Spleen (tissue), 11 donors: ENCODE results near the gene MPZL3. TPM values are rescaled to one million over a fixed set of nuclear protein-coding genes. Genes with fewer than 3 reads are reported as not detected.
A peak's percentile ranks its signal among the peaks of the same experiment; 100 is the strongest.

Experiments
- DNase-seq: peaks from one replicate; pipeline ENCODE4 v3.0.0-alpha.2; 2020
- H3K27ac ChIP-seq, 8 donors: fragments of 200-600 bp; sonication (generic) in 7 of 8; 1 replicate in 4 of 8; 2 replicates in 4 of 8; pipeline versions ENCODE4 v1.5.0 to v1.8.0; 2016 to 2021; ENCODE audit warnings: inconsistent platforms in 4 of 8, mild to moderate bottlenecking in 4 of 8, moderate library complexity in 1 of 8
- H3K27me3 ChIP-seq, 7 donors: fragments of 200-600 bp; sonication (generic) in 6 of 7; replicated peaks in 1 of 7; 1 replicate in 4 of 7; 2 replicates in 3 of 7; pipeline versions ENCODE4 v1.5.0 to v1.8.0; 2016 to 2021; ENCODE audit warnings: inconsistent platforms in 3 of 7, mild to moderate bottlenecking in 1 of 7
- H3K36me3 ChIP-seq, 6 donors: fragments of 200-600 bp; sonication (generic) in 5 of 6; 1 replicate in 4 of 6; 2 replicates in 2 of 6; pipeline versions ENCODE4 v1.5.0 to v1.8.0; 2016 to 2021; ENCODE audit warnings: inconsistent platforms in 2 of 6
- H3K4me1 ChIP-seq, 6 donors: fragments of 200-600 bp; sonication (generic) in 5 of 6; 1 replicate in 3 of 6; 2 replicates in 3 of 6; pipeline versions ENCODE4 v1.5.0 to v1.8.0; 2016 to 2021; ENCODE audit warnings: inconsistent platforms in 3 of 6
- H3K4me3 ChIP-seq, 8 donors: fragments of 200-600 bp; sonication (generic) in 7 of 8; 1 replicate in 4 of 8; 2 replicates in 4 of 8; pipeline versions ENCODE4 v1.5.0 to v1.8.0; 2016 to 2021; ENCODE audit warnings: inconsistent platforms in 4 of 8, mild to moderate bottlenecking in 4 of 8, moderate library complexity in 2 of 8
- H3K9me3 ChIP-seq, 8 donors: fragments of 200-600 bp; sonication (generic) in 7 of 8; 1 replicate in 4 of 8; 2 replicates in 4 of 8; pipeline versions ENCODE4 v1.5.0 to v1.8.0; 2016 to 2021; ENCODE audit warnings: inconsistent platforms in 4 of 8
- POLR2A ChIP-seq, 3 donors: fragments of 450-650 bp; IDR thresholded peaks; one replicate each; pipeline ENCODE4 v1.5.1; 2017; ENCODE audit warnings: antibody characterized with exemption in 3 of 3, mild to moderate bottlenecking in 1 of 3
- POLR2AphosphoS5 ChIP-seq, 3 donors: sonication (generic); formaldehyde crosslinking; IDR thresholded peaks; one replicate each; pipeline ENCODE4 v1.5.1; 2017; ENCODE audit warnings: antibody characterized with exemption in 3 of 3
- WGBS, 5 donors: extraction: QIAGEN DNeasy Blood & Tissue Kit in 3 of 5; methylation state at CpG; one replicate each; pipeline versions ENCODE4 v1.1.5 to v1.1.7; 2013 to 2018; 5-methylcytosine and 5-hydroxymethylcytosine counted together
- intact Hi-C: fragments of 100-400 bp; cut with DNase I; formaldehyde crosslinking; loops from one replicate; pipeline ENCODE4 v1.15.0; 2023; ENCODE audit warnings: low total_unique reads
- polyA plus RNA-seq, 3 donors: library from polyadenylated mRNA; stranded (reverse); fragments of 200-250 nt; gene quantifications; one replicate each; pipeline ENCODE4 v1.2.1, GENCODE V29; 2013
- total RNA-seq, 7 donors: library from RNA; depleted of rRNA in 3 of 7; stranded (reverse); fragments of >200 nt in 3 of 7; fragmentation: NEBNext Ultra II Directional in 4 of 7; extraction: Animal tissue kit (Norgen Biotek cat#: 25700) in 4 of 7; gene quantifications; one replicate each; pipeline versions ENCODE4 v1.1.0 to v1.2.1, GENCODE V29; 2016 to 2021
- TF ChIP-seq, protein P1 (sequence below), 11 experiments: fragments of 200-600 bp in 7 of 11; fragments of 450-650 bp in 4 of 11; sonication (generic) in 4 of 11; IDR thresholded peaks in 8 of 11; conservative IDR thresholded peaks in 3 of 11; 1 replicate in 7 of 11; 2 replicates in 4 of 11; pipeline versions ENCODE4 v1.4.0 to v1.8.0; 2016 to 2021; ENCODE audit warnings: antibody characterized with exemption in 11 of 11, inconsistent platforms in 4 of 11, mild to moderate bottlenecking in 1 of 11
- donor health status: healthy with polysubstance abuse.
- donor health status: DM: no; HTN: no; CAD: no; lungs with moderate emphysema.
- donor health status: DM: no; HTN: no; CAD: no.
- donor health status: Bipolar disorder and iron deficiency.
- donor health status: healthy.
- donor health status: DM: no; HTN: no; CAD: no.
- donor health status: DM: yes; HTN: yes; CAD: no.

MPZL3 gene
- total and polyA plus RNA-seq, 10 donors: 2.0 to 12.9 (median 6.6) TPM

DNA sequence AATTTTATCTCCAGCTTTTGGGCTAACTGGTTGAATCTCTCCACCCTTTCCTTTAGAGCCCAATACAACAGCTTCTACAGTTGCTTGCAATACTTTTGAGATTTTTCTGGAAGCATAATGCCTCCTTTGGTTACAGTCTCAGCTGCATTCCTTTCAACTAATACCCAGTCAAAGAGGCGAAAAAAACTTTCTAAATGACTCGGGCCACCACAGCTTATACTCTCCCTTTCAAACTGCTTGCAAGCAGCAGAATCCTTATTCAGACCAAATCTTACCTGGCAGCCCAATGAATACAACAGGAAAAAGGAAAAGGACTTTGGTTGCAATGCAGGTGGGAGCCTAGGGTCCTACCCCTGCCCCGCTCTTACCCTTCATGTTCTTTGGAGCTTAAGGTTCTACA is 43.1 kb downstream of the MPZL3 start:
- peaks cover 6 to 100% (median 40%) of the 10 kb centered on the region in 6 donors for H3K4me1 ChIP-seq
- peaks cover 0 to 18% (median 0%) of the 10 kb centered on the region in 7 donors for H3K27me3 ChIP-seq
- no peak for DNase-seq
- 80 to 85% (median 84%) methylated on average over 3 of the region's 3 CpGs for WGBS, 5 donors
- intact Hi-C loops: no loop called here
- H3K27ac ChIP-seq: peak overlapping the region in 3 of 8 donors; percentile 17 to 86 (median 22)
- H3K4me3 ChIP-seq: no peak overlapping the region
- no peaks in the 10 kb centered on the region for H3K9me3 ChIP-seq
- H3K36me3 ChIP-seq: peaks cover 0 to 59% (median 2%) of the 10 kb centered on the region in 6 donors
- TF ChIP-seq POLR2A (IDR thresholded peaks at IDR 0.05) (no peak), POLR2AphosphoS5 (IDR thresholded peaks at IDR 0.05) (no peak)
- TF ChIP-seq, protein P1, sequence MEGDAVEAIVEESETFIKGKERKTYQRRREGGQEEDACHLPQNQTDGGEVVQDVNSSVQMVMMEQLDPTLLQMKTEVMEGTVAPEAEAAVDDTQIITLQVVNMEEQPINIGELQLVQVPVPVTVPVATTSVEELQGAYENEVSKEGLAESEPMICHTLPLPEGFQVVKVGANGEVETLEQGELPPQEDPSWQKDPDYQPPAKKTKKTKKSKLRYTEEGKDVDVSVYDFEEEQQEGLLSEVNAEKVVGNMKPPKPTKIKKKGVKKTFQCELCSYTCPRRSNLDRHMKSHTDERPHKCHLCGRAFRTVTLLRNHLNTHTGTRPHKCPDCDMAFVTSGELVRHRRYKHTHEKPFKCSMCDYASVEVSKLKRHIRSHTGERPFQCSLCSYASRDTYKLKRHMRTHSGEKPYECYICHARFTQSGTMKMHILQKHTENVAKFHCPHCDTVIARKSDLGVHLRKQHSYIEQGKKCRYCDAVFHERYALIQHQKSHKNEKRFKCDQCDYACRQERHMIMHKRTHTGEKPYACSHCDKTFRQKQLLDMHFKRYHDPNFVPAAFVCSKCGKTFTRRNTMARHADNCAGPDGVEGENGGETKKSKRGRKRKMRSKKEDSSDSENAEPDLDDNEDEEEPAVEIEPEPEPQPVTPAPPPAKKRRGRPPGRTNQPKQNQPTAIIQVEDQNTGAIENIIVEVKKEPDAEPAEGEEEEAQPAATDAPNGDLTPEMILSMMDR (IDR thresholded peaks at IDR 0.05 in 8 of 11, conservative IDR thresholded peaks at IDR 0.05 in 3 of 11): no peak

DNA sequence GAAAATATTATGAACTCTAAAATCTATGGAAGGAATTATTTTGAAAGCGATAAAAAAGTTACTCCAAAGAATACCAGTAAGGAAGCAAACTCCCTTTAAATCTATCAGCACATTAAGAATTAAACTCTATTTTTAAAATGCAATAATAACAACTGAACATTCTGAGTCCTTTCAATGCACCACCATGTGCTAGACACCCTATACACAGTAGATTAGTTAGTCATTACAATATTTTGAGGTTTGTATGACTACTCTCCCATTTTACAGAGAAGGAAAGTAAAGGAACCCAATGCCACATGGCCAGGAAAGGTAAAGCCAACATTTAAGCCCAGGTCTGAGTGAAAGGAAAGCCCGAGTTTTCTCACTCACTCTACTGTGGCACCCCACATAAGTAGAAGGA is 45.1 kb downstream of the MPZL3 start:
- intact Hi-C loops: no loop called here
- Histone ChIP-seq H3K27me3 (peaks cover 0 to 18% (median 0%) of the 10 kb centered on the region in 7 donors), H3K27ac (peak overlapping the region in 6 of 8 donors; percentile 58 to 86 (median 76)), H3K4me1 (peaks cover 0 to 100% (median 33%) of the 10 kb centered on the region in 6 donors), H3K4me3 (no peak overlapping the region), H3K9me3 (no peaks in the 10 kb centered on the region), H3K36me3 (peaks cover 0 to 77% (median 2%) of the 10 kb centered on the region in 6 donors)
- 85 to 96% (median 92%) methylated on average over 2 of the region's 2 CpGs for WGBS, 5 donors
- DNase-seq: no peak
- TF ChIP-seq POLR2AphosphoS5 (IDR thresholded peaks at IDR 0.05) (no peak), POLR2A (IDR thresholded peaks at IDR 0.05) (no peak)
- TF ChIP-seq, protein P1 (IDR thresholded peaks at IDR 0.05 in 8 of 11, conservative IDR thresholded peaks at IDR 0.05 in 3 of 11): no peak

DNA sequence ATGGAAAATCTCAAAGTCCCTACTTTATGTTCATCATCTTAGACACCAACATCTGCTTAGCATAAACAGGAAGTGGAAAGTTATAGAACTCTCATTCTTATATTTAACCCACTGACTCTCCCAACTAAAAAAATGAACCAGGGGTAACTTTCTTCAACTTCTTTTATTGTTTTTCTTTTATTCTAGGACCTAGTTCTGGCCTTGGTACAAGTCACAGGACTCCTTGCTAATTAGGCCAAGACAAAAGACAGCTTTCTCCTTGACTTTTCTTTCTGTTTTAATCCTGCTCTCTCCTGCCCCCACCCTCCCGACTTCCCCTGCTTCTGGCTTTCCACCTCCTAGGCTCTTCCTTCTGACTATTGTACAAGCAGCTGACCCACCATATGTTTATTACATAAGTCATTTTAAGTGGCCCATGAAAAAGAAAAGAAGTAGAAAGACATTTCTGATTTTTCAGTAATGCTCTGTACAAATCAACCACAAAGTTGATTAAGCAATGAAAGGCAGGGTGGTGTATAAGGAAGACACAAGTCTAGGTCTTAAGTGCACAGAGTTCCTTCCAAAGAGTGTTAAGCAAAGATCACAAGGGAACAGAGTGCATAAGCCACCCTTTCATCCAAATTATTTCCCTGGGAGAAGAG is 45.7 kb downstream of the MPZL3 start:
- H3K27ac ChIP-seq: peak overlapping the region in 7 of 8 donors; percentile 58 to 86 (median 75)
- no peak for DNase-seq
- peaks cover 0 to 18% (median 0%) of the 10 kb centered on the region in 7 donors for H3K27me3 ChIP-seq
- TF ChIP-seq, protein P1 (IDR thresholded peaks at IDR 0.05 in 8 of 11, conservative IDR thresholded peaks at IDR 0.05 in 3 of 11): no peak
- 5 to 23% (median 10%) methylated on average over 1 of the region's 1 CpG for WGBS, 5 donors
- peaks cover 0 to 100% (median 33%) of the 10 kb centered on the region in 6 donors for H3K4me1 ChIP-seq
- no peaks in the 10 kb centered on the region for H3K9me3 ChIP-seq
- intact Hi-C loops: no loop called here
- H3K4me3 ChIP-seq: no peak overlapping the region
- peaks cover 0 to 77% (median 2%) of the 10 kb centered on the region in 6 donors for H3K36me3 ChIP-seq

DNA sequence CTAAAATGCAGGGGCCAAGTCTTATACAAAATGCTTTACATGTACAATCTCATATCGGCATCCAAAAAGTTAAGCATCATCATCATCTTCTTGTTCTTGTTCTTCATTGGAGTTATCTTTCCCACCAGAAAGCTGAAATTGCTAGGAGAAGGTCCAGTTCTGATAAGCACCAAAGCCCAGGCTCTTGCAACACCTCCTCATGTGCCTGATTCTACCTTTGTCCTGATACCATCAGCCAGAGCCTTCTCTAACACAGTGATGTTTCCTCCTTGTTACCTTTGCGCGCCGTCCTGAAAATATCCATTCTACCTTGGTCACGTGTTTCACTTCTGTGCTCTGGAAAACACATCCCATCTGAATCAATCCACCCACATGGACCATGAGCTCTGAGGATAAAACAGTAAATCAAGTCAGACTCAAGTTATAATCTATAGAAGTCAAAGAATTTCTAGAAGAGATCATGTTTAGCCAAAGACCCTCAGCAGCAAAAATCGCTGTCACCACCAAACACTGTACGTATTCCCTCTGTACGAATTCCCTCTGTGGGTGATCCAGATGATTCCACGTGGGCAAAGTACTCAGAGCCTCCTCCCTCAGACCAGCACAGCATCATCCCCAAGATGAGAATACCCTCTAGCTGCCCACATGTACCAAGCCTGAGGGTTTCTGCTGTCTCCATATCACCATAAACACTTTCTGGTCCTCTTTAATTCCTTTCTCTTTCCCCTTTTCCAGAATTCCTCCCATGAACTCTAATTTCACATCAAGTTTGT is 46.4 kb downstream of the MPZL3 start:
- Histone ChIP-seq H3K36me3 (peaks cover 0 to 77% (median 2%) of the 10 kb centered on the region in 6 donors), H3K4me1 (peaks cover 0 to 96% (median 33%) of the 10 kb centered on the region in 6 donors), H3K27ac (peak overlapping the region in 7 of 8 donors; percentile 58 to 86 (median 75)), H3K4me3 (no peak overlapping the region), H3K27me3 (peaks cover 0 to 14% (median 0%) of the 10 kb centered on the region in 7 donors), H3K9me3 (no peaks in the 10 kb centered on the region)
- no peak for DNase-seq
- 92 to 97% (median 94%) methylated on average over 9 of the region's 9 CpGs for WGBS, 5 donors
- TF ChIP-seq POLR2A (IDR thresholded peaks at IDR 0.05): no peak
- no peak for TF ChIP-seq POLR2AphosphoS5 (IDR thresholded peaks at IDR 0.05)
- TF ChIP-seq, protein P1 (IDR thresholded peaks at IDR 0.05 in 8 of 11, conservative IDR thresholded peaks at IDR 0.05 in 3 of 11): no peak
- intact Hi-C loops: no loop called here
